ENCODE measurements around the gene TRIM56.

DNA sequence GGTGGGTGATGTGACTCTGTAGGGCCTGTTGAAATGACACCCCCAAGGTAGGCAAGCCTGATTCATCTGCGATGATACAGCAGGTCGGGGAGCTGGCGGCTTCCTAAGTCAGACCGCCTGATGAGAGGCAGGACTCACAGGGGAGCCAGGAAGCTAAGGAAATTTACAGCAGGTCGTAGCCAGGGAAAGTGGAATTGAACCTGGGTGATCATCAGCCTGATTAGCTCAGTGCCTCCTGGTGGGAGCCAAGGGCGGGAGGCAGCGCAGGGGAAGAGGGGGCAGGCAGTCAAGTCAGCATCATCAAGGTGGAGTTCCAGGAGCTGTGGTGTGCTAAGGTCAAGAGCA lies 18.5 kb upstream of the TRIM56 start:
- TF ChIP-seq, protein P1, sequence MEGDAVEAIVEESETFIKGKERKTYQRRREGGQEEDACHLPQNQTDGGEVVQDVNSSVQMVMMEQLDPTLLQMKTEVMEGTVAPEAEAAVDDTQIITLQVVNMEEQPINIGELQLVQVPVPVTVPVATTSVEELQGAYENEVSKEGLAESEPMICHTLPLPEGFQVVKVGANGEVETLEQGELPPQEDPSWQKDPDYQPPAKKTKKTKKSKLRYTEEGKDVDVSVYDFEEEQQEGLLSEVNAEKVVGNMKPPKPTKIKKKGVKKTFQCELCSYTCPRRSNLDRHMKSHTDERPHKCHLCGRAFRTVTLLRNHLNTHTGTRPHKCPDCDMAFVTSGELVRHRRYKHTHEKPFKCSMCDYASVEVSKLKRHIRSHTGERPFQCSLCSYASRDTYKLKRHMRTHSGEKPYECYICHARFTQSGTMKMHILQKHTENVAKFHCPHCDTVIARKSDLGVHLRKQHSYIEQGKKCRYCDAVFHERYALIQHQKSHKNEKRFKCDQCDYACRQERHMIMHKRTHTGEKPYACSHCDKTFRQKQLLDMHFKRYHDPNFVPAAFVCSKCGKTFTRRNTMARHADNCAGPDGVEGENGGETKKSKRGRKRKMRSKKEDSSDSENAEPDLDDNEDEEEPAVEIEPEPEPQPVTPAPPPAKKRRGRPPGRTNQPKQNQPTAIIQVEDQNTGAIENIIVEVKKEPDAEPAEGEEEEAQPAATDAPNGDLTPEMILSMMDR (IDR thresholded peaks at IDR 0.05), result no peak
- TF ChIP-seq POLR2A (IDR thresholded peaks at IDR 0.05), result no peak

Data from heart left ventricle (tissue), 13 donors.